Esophagus squamous epithelium (tissue), 4 donors: ENCODE measurements around the gene SUPT7L.

Experiments
- CTCF ChIP-seq, 6 experiments: fragments of 450-650 bp in 4 of 6; fragments of 200-600 bp in 2 of 6; sonication (generic) in 2 of 6; IDR thresholded peaks; one replicate each; pipeline ENCODE4 v1.5.1; 2016 to 2019; ENCODE audit warnings: antibody characterized with exemption in 6 of 6, mild to moderate bottlenecking in 4 of 6, moderate library complexity in 4 of 6
- POLR2A ChIP-seq, 4 donors: fragments of 450-650 bp; IDR thresholded peaks; one replicate each; pipeline ENCODE4 v1.6.1; 2017; ENCODE audit warnings: antibody characterized with exemption in 4 of 4, mild to moderate bottlenecking in 4 of 4, moderate library complexity in 3 of 4

DNA sequence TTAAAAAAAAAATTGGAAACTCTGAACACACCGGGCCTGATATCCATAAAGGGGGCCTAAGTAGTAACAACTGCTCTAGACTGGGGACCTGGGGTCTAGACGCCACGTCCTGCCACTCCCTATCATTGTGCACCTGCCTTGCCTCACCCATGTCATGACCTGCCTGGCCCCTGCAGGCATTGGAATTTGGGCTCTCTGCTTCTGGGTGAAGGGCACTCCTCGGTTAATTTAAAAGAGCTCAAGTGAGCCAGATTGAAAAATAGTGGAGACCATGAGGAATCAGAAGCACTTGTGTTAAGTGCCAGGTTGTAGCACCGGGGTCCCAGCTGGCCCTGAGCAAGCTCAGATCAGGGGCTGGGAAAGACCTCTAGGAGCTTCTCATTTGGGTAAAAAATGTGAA, 48.4 kb upstream of the SUPT7L start:
- TF ChIP-seq CTCF (IDR thresholded peaks at IDR 0.05) (no peak), POLR2A (IDR thresholded peaks at IDR 0.05) (no peak)
